GM12878 (cell line): ENCODE data around the gene RAP1A. TPM values are rescaled to one million over a fixed set of nuclear protein-coding genes. Genes with fewer than 3 reads are reported as not detected.

Experiments used
- ATAC-seq: fragments of 200-7000 bp; cut with Tn5 transposase; 3 replicates; pipeline ENCODE4 v1.9.1; 2020; ENCODE audit warnings: mild to moderate bottlenecking, moderate library complexity
- BruUV-seq: library from RNA; stranded (reverse); fragments of 400-500 nt; replicated peaks from 2 replicates; lab custom pipeline; 2021; lab: Mats Ljungman, UMichigan
- CTCF ChIA-PET: fragments of 300-600 bp; sonication (Branson Sonifier 250); formaldehyde crosslinking; extraction: SDS; loops from one replicate; lab custom pipeline; 2021; ENCODE audit warnings: inconsistent platforms; lab: Yijun Ruan, JAX
- POLR2A ChIA-PET: fragments of 350-600 bp; formaldehyde crosslinking; extraction: SDS; loops from one replicate; lab custom pipeline; 2021; ENCODE audit warnings: inconsistent platforms; lab: Charles Lee
- RAD21 ChIA-PET: fragments of 300-600 bp; sonication (Branson Sonifier 250); formaldehyde crosslinking; loops from one replicate; lab custom pipeline; 2023; ENCODE audit warnings: antibody characterized with exemption; ENCODE audit not compliant: unreplicated experiment; lab: Charles Lee
- SMC1A ChIA-PET: fragments of 300-600 bp; sonication (Branson Sonifier 250); formaldehyde crosslinking; loops from one replicate; lab custom pipeline; 2023; ENCODE audit not compliant: unreplicated experiment, uncharacterized antibody; lab: Charles Lee
- DNase-seq: peaks from one replicate; pipeline ENCODE4 v3.0.0-alpha.2; 2011; ENCODE audit warnings: low read depth, low spot score
- FAIRE-seq: peaks from 3 replicates; lab custom pipeline; 2011; peaks lifted over from hg19 to GRCh38; lab: Jason Lieb, UNC
- H2AFZ ChIP-seq: 2 replicates; pipeline ENCODE4 v1.6.0; 2011; ENCODE audit warnings: low read depth, low read length, control low read depth; ENCODE audit not compliant: control insufficient read depth
- H3K27ac ChIP-seq: 2 replicates; pipeline ENCODE4 v1.5.1; 2011; ENCODE audit warnings: control low read depth; ENCODE audit not compliant: control insufficient read depth, insufficient read depth
- H3K27me3 ChIP-seq, 2 experiments: replicated peaks in 1 of 2; 2 replicates each; pipeline versions ENCODE4 v1.6.0 to v1.6.1; 2011; ENCODE audit warnings: low read length in 1 of 2; ENCODE audit not compliant: control insufficient read depth in 2 of 2, insufficient read depth in 2 of 2
- H3K36me3 ChIP-seq, 2 experiments: 2 replicates each; pipeline ENCODE4 v1.5.1; 2011; ENCODE audit warnings: low read length in 1 of 2; ENCODE audit not compliant: control insufficient read depth in 2 of 2, insufficient read depth in 2 of 2
- H3K4me1 ChIP-seq: 2 replicates; pipeline ENCODE4 v1.6.1; 2011; ENCODE audit warnings: mild to moderate bottlenecking, low read length, moderate library complexity, mixed read lengths; ENCODE audit not compliant: control insufficient read depth, insufficient read depth
- H3K4me2 ChIP-seq: 2 replicates; pipeline ENCODE4 v1.6.0; 2011; ENCODE audit warnings: control low read depth; ENCODE audit not compliant: control insufficient read depth, insufficient read depth
- H3K4me3 ChIP-seq: fragments of 200-600 bp; sonication (generic); 2 replicates; pipeline ENCODE4 v1.5.1; 2016
- H3K79me2 ChIP-seq: 2 replicates; pipeline ENCODE4 v1.6.0; 2011; ENCODE audit warnings: low read length; ENCODE audit not compliant: control insufficient read depth, insufficient read depth
- H3K9ac ChIP-seq: 2 replicates; pipeline ENCODE4 v1.8.0; 2011; ENCODE audit warnings: low read length, control low read depth, mixed read lengths; ENCODE audit not compliant: control insufficient read depth, insufficient read depth
- H3K9me3 ChIP-seq: replicated peaks from 3 replicates; pipeline ENCODE4 v1.5.1; 2011; ENCODE audit warnings: mild to moderate bottlenecking, low read length; ENCODE audit not compliant: control insufficient read depth, insufficient read depth
- H4K20me1 ChIP-seq: 2 replicates; pipeline ENCODE4 v1.6.0; 2011; ENCODE audit not compliant: control insufficient read depth, insufficient read depth
- BHLHE40 ChIP-seq, 2 experiments: fragments of 450-650 bp in 1 of 2; IDR thresholded peaks; 2 replicates each; pipeline ENCODE4 v1.6.1; 2011 to 2017; ENCODE audit warnings: low read depth in 2 of 2, borderline replicate concordance in 1 of 2, improper control_type of control experiment in 1 of 2, low read length in 1 of 2, mild to moderate bottlenecking in 1 of 2
- IRF4 ChIP-seq: IDR thresholded peaks from 2 replicates; pipeline ENCODE4 v1.6.1; 2011; ENCODE audit warnings: low read depth, low read length
- MTA3 ChIP-seq: IDR thresholded peaks from 2 replicates; pipeline ENCODE4 v1.6.1; 2012; ENCODE audit warnings: low read length, inconsistent platforms, borderline replicate concordance
- RB1 ChIP-seq: fragments of 450-650 bp; formaldehyde crosslinking; IDR thresholded peaks from 2 replicates; pipeline ENCODE4 v1.6.1; 2017; ENCODE audit warnings: mild to moderate bottlenecking, borderline replicate concordance
- SMAD1 ChIP-seq: fragments of 450-650 bp; IDR thresholded peaks from 2 replicates; pipeline ENCODE4 v1.6.1; 2018; ENCODE audit warnings: mild to moderate bottlenecking, low read depth; ENCODE audit not compliant: partially characterized antibody
- SREBF2 ChIP-seq: IDR thresholded peaks from 2 replicates; pipeline ENCODE4 v1.6.1; 2012; ENCODE audit warnings: mild to moderate bottlenecking, low read length
- WGBS: methylation state at CpG from one replicate; pipeline ENCODE4 v1.1.6; 2016; ENCODE audit warnings: low lambda C conversion rate; ENCODE audit not compliant: insufficient replicate concordance, insufficient coverage; ENCODE audit errors: missing lambda C conversion rate; 5-methylcytosine and 5-hydroxymethylcytosine counted together
- in situ Hi-C: fragments of 300-500 bp; cut with MboI; formaldehyde crosslinking; loops from 9 replicates; pipeline ENCODE4 v1.14.3; 2018; ENCODE audit warnings: mixed read lengths
- intact Hi-C: fragments of 100-400 bp; cut with micrococcal nuclease; formaldehyde crosslinking; loops from one replicate; pipeline ENCODE4 v1.14.2; 2022; ENCODE audit not compliant: unreplicated experiment
- polyA plus RNA-seq, 11 experiments: library from polyadenylated mRNA; depleted of rRNA in 4 of 11; unstranded in 6 of 11; stranded (reverse) in 5 of 11; fragments of >200 nt; fragmentation: Nextera tagmentation in 4 of 11; fragmentation: Illumina TruSeq in 1 of 11; extraction: Ambion mirVana in 4 of 11; extraction: Trizol in 1 of 11; gene quantifications; 1 replicate in 1 of 11; 2 replicates in 10 of 11; pipeline versions ENCODE4 v1.2.1 to v1.2.3, GENCODE V29; 2011 to 2016; ENCODE audit warnings: inconsistent platforms in 2 of 11, missing spikeins in 2 of 11, low read depth in 1 of 11
- total RNA-seq, 4 experiments: library from RNA; depleted of rRNA in 3 of 4; stranded (reverse); fragments of >200 nt in 3 of 4; fragmentation: Illumina TruSeq in 1 of 4; extraction: Trizol in 1 of 4; gene quantifications; 2 replicates each; pipeline versions ENCODE4 v1.2.1 to v1.2.3, GENCODE V29; 2013 to 2021
- TF ChIP-seq, protein P1 (sequence below): fragments of 450-650 bp; IDR thresholded peaks from 2 replicates; pipeline ENCODE4 v1.6.1; 2017; ENCODE audit warnings: low read depth, mild to moderate bottlenecking, moderate library complexity

Gene RAP1A
- total and polyA plus RNA-seq, 10 of the 15 experiments (the other 5 are each of a cell fraction or from before 2014, with no cell fraction given) = 38.4 to 213 (median 86.0) TPM

DNA sequence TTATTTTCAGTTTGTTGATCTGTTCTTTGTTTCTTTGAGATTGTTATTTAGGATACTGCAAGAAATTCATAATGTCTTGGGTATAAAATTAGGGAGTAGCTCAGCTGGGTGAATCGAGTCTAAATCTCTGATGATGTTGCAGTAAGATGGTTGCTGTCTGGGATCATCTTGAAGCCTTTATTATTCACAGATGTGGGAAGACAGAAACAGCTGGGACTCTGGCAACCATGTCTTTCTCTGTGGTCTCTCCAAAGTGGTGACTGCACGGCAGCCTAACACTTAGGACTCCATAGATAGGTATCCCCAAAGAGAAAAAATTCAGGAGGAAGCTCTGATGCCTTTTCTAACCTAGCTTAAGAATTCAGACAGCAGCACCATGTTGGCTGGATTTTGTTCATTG is 52.7 kb downstream of the RAP1A start (continued):
- TF ChIP-seq, protein P1, sequence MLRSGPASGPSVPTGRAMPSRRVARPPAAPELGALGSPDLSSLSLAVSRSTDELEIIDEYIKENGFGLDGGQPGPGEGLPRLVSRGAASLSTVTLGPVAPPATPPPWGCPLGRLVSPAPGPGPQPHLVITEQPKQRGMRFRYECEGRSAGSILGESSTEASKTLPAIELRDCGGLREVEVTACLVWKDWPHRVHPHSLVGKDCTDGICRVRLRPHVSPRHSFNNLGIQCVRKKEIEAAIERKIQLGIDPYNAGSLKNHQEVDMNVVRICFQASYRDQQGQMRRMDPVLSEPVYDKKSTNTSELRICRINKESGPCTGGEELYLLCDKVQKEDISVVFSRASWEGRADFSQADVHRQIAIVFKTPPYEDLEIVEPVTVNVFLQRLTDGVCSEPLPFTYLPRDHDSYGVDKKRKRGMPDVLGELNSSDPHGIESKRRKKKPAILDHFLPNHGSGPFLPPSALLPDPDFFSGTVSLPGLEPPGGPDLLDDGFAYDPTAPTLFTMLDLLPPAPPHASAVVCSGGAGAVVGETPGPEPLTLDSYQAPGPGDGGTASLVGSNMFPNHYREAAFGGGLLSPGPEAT = no peak
- TF ChIP-seq BHLHE40 (IDR thresholded peaks at IDR 0.05; ENCODE audit: borderline replicate concordance in 1 of 2, low read depth in 2 of 2, low read length in 1 of 2) (no peak), MTA3 (no peak), SREBF2 (no peak)
- TF ChIP-seq, all 136 proteins: peak for 0

GRCh38 chr1:111677604-111678003 is 58.0 kb downstream of the RAP1A start:
- POLR2A ChIA-PET = no interaction called here
- H3K79me2 ChIP-seq = peaks cover 49% of the 10 kb centered on the region

More at GRCh38 chr1:111677604-111678003, 58.0 kb downstream of the RAP1A start:
- ChIA-PET SMC1A (interaction anchor here (0.9 to 2.3 kb wide), 9 partner anchors 9 to 170 kb away, joined by 3 to 7 read pairs (median 3); no protein-coding TSS in a partner anchor), RAD21 (no interaction called here)
- Histone ChIP-seq H3K27ac (no peak overlapping the region), H2AFZ (no peak overlapping the region), H3K4me1 (no peaks in the 10 kb centered on the region), H4K20me1 (0 out of 2 replicates have a peak, but pooled peaks cover 2% of the 10 kb centered on the region), H3K4me2 (no peak overlapping the region)
- DNase-seq = no peak
- no peak for ATAC-seq
- 99% methylated on average over 6 of the region's 6 CpGs for WGBS
- no peak for FAIRE-seq
- in situ Hi-C loops = no loop called here
- no peak for TF ChIP-seq SMAD1
- no peak for TF ChIP-seq IRF4
- no peak for TF ChIP-seq RB1
- TF ChIP-seq, all 136 proteins: peak for 0
- peaks cover 54% of the 10 kb centered on the region for H3K9me3 ChIP-seq
- BruUV-seq = no TSS peak
- no peak overlapping the region for H3K9ac ChIP-seq
- CTCF ChIA-PET = interaction anchor here (0.7 to 1.8 kb wide), 5 partner anchors 13 to 183 kb away, joined by 3 to 4 read pairs (median 3); no protein-coding TSS in a partner anchor
- H3K36me3 ChIP-seq = peaks cover 10 to 27% of the 10 kb centered on the region in 2 experiments
- intact Hi-C loops = no loop called here
- no peak overlapping the region for H3K4me3 ChIP-seq
- H3K27me3 ChIP-seq = no peaks in the 10 kb centered on the region
